Mesendoderm (in vitro differentiated cells): ENCODE data around the gene RHD.
"Not testable (repeated sequence)": the region's sequence is repeated elsewhere in the genome, so short reads cannot be mapped to it uniquely, and the experiment has no call there.

Experiments
- DNase-seq: peaks from one replicate; pipeline ENCODE4 v3.0.0; 2013
- H2AK5ac ChIP-seq: 2 replicates; pipeline ENCODE4 v1.6.1; 2013; ENCODE audit warnings: low read length, inconsistent platforms
- H2BK120ac ChIP-seq: 2 replicates; pipeline ENCODE4 v1.6.1; 2013; ENCODE audit warnings: low read depth, mild to moderate bottlenecking, low read length, moderate library complexity, mixed read lengths
- H2BK15ac ChIP-seq: replicated peaks from 2 replicates; pipeline ENCODE4 v1.6.1; 2013; ENCODE audit warnings: low read depth, mild to moderate bottlenecking, moderate library complexity
- H2BK5ac ChIP-seq: 2 replicates; pipeline ENCODE4 v1.6.1; 2013; ENCODE audit warnings: low read length, inconsistent platforms
- H3K18ac ChIP-seq: 2 replicates; pipeline ENCODE4 v1.6.1; 2013; ENCODE audit warnings: mild to moderate bottlenecking, low read length, mixed read lengths
- H3K23ac ChIP-seq: one replicate; pipeline ENCODE4 v1.6.1; 2013; ENCODE audit warnings: low read length
- H3K27ac ChIP-seq: 2 replicates; pipeline ENCODE4 v1.5.1; 2013; ENCODE audit warnings: low read depth, mild to moderate bottlenecking, inconsistent platforms, low read length, moderate library complexity
- H3K27me3 ChIP-seq: 2 replicates; pipeline ENCODE4 v1.6.1; 2013; ENCODE audit warnings: low read length, control low read depth, mild to moderate bottlenecking, inconsistent platforms; ENCODE audit not compliant: insufficient read depth, poor library complexity
- H3K36me3 ChIP-seq: 2 replicates; pipeline ENCODE4 v1.6.1; 2013; ENCODE audit warnings: low read length, inconsistent platforms; ENCODE audit not compliant: control insufficient read depth, insufficient read depth
- H3K4ac ChIP-seq: one replicate; pipeline ENCODE4 v1.6.1; 2013; ENCODE audit warnings: low read depth, mild to moderate bottlenecking, low read length, moderate library complexity
- H3K4me1 ChIP-seq: 2 replicates; pipeline ENCODE4 v1.6.1; 2013; ENCODE audit warnings: low read depth, low read length, inconsistent platforms; ENCODE audit not compliant: control insufficient read depth
- H3K4me2 ChIP-seq: 2 replicates; pipeline ENCODE4 v1.6.1; 2013; ENCODE audit warnings: low read length
- H3K4me3 ChIP-seq: 2 replicates; pipeline ENCODE4 v1.5.1; 2013; ENCODE audit warnings: mild to moderate bottlenecking, low read length
- H3K56ac ChIP-seq: one replicate; pipeline ENCODE4 v1.6.1; 2013; ENCODE audit warnings: low read length
- H3K79me1 ChIP-seq: 2 replicates; pipeline ENCODE4 v1.6.1; 2013; ENCODE audit warnings: low read length, inconsistent platforms
- H3K79me2 ChIP-seq: 2 replicates; pipeline ENCODE4 v1.6.1; 2013; ENCODE audit warnings: mild to moderate bottlenecking, low read length; ENCODE audit not compliant: control insufficient read depth, insufficient read depth
- H3K9ac ChIP-seq: 2 replicates; pipeline ENCODE4 v1.6.1; 2013; ENCODE audit warnings: low read length, inconsistent platforms
- H4K5ac ChIP-seq: one replicate; pipeline ENCODE4 v1.6.1; 2013; ENCODE audit warnings: low read length
- H4K8ac ChIP-seq: one replicate; pipeline ENCODE4 v1.6.1; 2013; ENCODE audit warnings: low read depth, mild to moderate bottlenecking, control low read depth, low read length, moderate library complexity
- WGBS: extraction: QIAGEN DNeasy Blood & Tissue Kit; methylation state at CpG from one replicate; pipeline ENCODE4 v1.1.7; 2013; ENCODE audit warnings: low lambda C conversion rate, missing lambda C conversion rate; ENCODE audit not compliant: insufficient coverage; ENCODE audit errors: extremely low coverage; 5-methylcytosine and 5-hydroxymethylcytosine counted together

The RHD gene

DNA sequence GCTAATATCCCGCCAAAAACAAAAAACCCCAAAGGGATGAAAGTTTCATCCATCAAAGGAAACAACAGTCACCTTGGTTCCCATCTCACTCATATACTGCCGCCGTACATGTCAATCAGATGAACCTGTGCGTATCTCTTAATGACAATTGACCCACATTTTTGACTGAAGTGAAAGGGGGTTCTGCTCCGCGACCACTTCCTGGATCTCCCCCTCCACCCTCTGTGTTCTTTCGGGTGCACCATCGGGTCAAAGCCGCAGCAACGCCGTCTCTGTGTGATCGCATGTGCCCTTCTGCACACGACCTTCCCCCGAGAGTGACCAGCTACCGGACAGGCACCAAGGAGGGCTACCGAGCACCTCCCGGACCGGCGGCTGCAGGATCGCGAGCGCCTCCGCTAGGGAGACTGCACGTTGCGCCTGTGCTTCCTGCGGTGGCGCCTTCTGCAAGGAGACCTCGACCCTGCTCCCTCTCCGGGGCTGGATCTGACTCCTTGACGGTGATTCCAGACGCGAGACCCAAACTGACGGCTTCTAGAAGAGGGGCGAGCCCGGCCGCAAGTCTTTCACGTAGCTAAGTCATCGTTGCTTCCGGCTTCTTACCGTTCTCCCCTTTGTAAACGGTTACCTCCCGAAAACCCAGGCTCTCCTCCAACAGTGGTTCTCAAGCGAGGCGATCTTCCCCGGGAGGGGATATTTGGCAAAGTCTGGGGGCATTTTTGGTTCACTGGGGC, 5.6 kb upstream of the RHD start:
- H3K23ac ChIP-seq, H3K4me1 ChIP-seq, H2BK5ac ChIP-seq, H4K5ac ChIP-seq, H3K79me2 ChIP-seq, H3K27me3 ChIP-seq, H3K36me3 ChIP-seq, H2BK120ac ChIP-seq, H2AK5ac ChIP-seq, H2BK15ac ChIP-seq, H3K4ac ChIP-seq, H3K27ac ChIP-seq, H3K79me1 ChIP-seq, H3K18ac ChIP-seq, DNase-seq, H4K8ac ChIP-seq: not testable (repeated sequence)
- Histone ChIP-seq H3K56ac (peak overlapping the region; percentile 82), H3K9ac (peak overlapping the region; percentile 74), H3K4me3 (peak overlapping the region; percentile 50), H3K4me2 (peak overlapping the region; percentile 66)
- no CpG with 5 or more reads among the region's 45 CpGs for WGBS

DNA sequence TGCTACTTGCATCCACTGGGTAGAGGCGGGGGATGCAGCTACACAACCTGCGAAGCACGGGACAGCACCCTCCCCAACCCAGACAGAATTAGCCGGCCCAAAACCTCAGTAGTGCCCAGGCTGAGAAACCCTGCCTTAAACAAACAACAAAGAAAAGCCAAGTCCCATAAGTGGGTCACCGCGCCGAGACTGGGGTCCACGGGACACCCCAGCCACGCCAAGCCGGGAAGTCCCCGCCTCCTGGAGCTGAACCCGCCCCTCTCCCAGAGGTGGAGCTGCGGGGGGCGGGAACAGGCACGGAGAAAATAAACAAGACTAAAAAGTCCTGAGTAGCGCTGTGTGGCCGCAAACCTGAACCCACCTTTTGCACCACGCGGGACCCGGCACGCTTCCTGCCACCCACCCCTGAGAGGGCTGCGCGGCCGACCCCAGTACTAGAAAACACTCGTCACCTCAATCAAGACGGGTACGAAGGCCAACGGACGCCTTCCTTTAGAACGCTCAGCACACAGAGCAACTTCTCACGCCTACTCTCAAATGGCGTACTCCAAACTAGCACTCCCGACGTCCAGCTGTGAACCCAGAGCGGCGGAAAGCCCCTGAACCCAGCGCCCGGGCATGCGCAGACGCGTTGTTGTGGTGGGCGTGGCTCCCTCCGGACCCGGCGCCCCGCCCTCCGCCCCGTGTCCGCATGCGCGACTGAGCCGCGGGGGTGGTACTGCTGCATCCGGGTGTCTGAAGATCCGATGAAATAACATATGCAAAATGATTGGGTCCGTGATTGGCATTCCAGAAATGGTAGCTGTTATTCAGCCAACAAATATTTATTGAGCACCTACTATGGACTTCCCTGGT, 4.8 kb upstream of the RHD start:
- H3K27ac ChIP-seq = peak overlapping the region; percentile 81
- not testable (repeated sequence) for H3K4ac ChIP-seq, H2BK120ac ChIP-seq, H3K27me3 ChIP-seq, H2AK5ac ChIP-seq, H3K4me2 ChIP-seq, H4K8ac ChIP-seq, H3K36me3 ChIP-seq, H2BK15ac ChIP-seq, H3K18ac ChIP-seq, H3K4me1 ChIP-seq, H3K79me2 ChIP-seq, H2BK5ac ChIP-seq, H4K5ac ChIP-seq, H3K79me1 ChIP-seq, H3K23ac ChIP-seq
- no CpG with 5 or more reads among the region's 56 CpGs for WGBS
- peak overlapping the region; percentile 85 for H3K56ac ChIP-seq
- peak overlapping the region; percentile 52 for H3K4me3 ChIP-seq
- DNase-seq = peak; percentile 90
- peak overlapping the region; percentile 72 for H3K9ac ChIP-seq

DNA sequence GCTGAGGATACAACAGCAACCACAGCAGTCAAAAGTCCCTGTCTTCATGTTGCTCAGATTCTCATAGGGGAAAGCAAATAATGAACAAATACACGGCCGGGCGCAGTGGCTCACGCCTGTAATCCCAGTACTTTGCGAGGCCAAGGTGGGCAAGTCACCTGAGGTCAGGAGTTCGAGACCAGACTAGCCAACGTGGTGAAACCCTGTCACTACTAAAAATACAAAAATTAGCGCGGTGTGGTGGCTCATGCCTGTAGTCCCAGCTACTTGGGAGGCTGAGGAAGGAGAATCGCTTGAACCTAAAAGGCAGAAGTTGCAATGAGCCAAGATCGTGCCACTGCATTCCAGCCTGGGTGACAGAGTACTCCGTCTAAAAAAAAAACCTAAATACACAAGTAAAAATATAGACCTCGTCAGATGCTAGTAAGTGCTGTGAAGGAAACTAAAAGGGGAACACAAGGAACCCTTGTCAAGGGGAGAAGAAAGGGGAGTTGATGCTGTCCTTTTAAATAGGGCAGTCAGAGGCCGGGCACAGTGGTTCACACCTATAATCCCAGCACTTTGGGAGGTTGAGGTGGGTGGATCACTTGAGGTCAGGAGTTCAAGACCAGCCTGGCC, 4.1 kb upstream of the RHD start:
- H3K9ac ChIP-seq = peak overlapping the region; percentile 54
- not testable (repeated sequence) for H3K4me3 ChIP-seq, H4K5ac ChIP-seq, H3K4me2 ChIP-seq, H3K4ac ChIP-seq, H3K27ac ChIP-seq, H3K4me1 ChIP-seq, H2AK5ac ChIP-seq, DNase-seq, H3K79me2 ChIP-seq, H3K23ac ChIP-seq, H3K18ac ChIP-seq, H2BK5ac ChIP-seq, H2BK15ac ChIP-seq, H3K27me3 ChIP-seq, H3K79me1 ChIP-seq, H2BK120ac ChIP-seq, H3K36me3 ChIP-seq
- WGBS = no CpG with 5 or more reads among the region's 14 CpGs
- H4K8ac ChIP-seq = peak overlapping the region; percentile 97
- H3K56ac ChIP-seq = peak overlapping the region; percentile 60

DNA sequence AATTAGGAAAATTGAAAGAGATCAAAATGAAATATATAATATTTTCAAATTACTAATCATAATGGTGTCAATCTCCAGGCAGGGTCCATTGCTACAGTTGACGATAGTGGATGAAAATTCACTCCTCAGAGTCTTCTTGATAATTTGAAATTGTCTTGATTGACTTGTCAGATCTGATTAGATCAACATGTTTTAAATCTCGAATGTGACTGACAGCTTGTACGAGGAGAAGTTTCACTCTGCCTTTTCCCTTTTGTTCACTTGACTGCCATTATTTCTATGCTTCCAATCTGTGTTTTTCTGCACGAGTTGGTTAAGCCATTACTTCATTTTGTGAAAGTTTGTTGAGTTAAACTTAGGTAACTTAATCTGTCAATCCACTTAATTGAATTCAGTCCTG, 3.3 kb downstream of the RHD start:
- H2AK5ac ChIP-seq = not testable (repeated sequence)

DNA sequence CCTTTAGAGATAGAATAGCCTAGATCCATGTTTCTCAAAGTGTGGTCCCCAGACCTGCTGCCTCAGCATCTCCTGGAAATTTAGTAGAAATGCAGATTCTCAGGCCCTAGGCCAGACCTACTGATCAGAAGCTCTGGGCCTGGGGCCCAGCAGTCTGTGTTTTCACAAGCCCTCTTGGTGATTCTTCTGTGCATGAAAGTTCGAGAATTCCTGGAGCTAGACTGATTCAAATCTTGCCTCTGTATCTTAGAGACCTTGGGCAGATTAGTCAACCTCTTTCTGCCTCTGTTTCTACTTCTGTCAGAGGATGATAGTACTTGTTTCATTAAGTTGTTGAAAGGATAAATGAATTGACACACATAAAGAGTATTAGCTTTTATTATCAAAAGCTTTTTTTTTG, 5.0 kb downstream of the RHD start:
- not testable (repeated sequence) for H2BK5ac ChIP-seq, H3K27me3 ChIP-seq, H3K23ac ChIP-seq, H4K8ac ChIP-seq, H3K9ac ChIP-seq, H3K4me3 ChIP-seq, H3K36me3 ChIP-seq, H3K27ac ChIP-seq, H3K56ac ChIP-seq, H3K4me2 ChIP-seq, H2AK5ac ChIP-seq, H2BK120ac ChIP-seq, H3K18ac ChIP-seq, H3K4ac ChIP-seq, H3K79me2 ChIP-seq, H2BK15ac ChIP-seq, DNase-seq, H4K5ac ChIP-seq, H3K79me1 ChIP-seq, H3K4me1 ChIP-seq
- WGBS = no CpG with 5 or more reads among the region's 1 CpG

More for the DNA sequence above, 3.3 kb downstream of the RHD start:
- H3K79me2 ChIP-seq, H3K4me2 ChIP-seq, H3K4me3 ChIP-seq, H2BK15ac ChIP-seq, H3K9ac ChIP-seq, H3K36me3 ChIP-seq, H2BK5ac ChIP-seq, H3K18ac ChIP-seq, H4K8ac ChIP-seq, H3K27me3 ChIP-seq, H2BK120ac ChIP-seq, H3K79me1 ChIP-seq, H4K5ac ChIP-seq, H3K4me1 ChIP-seq, DNase-seq, H3K23ac ChIP-seq, H3K4ac ChIP-seq, H3K56ac ChIP-seq, H3K27ac ChIP-seq: not testable (repeated sequence)
- WGBS = no CpG with 5 or more reads among the region's 4 CpGs
